ENCODE measurements around the gene DDX52. TPM values are rescaled to one million over a fixed set of nuclear protein-coding genes. Genes with fewer than 3 reads are reported as not detected.
A peak's percentile ranks its signal among the peaks of the same experiment; 100 is the strongest.

Gene DDX52
- total and polyA plus RNA-seq, 2 donors (not counting 1 experiment from before 2014, with no cell fraction given) = 20.4 to 20.6 TPM

- Histone ChIP-seq H3K4me1 (ENCODE audit: control insufficient read depth, extremely low read depth, insufficient read depth, low read length) (peaks cover 5% of the 10 kb centered on the region), H3K9ac (ENCODE audit: insufficient read depth, low read length) (no peak overlapping the region)
- peak in 1 of 2 donors; percentile 33 for DNase-seq (ENCODE audit: low read depth in 2 of 2)
Observed at GRCh38 chr17:37643869-37644268, 623 bp upstream of the DDX52 start.

GRCh38 chr17:37642681-37643080 lies 565 bp downstream of the DDX52 start:
- H3K36me3 ChIP-seq (ENCODE audit: control insufficient read depth, insufficient read depth, low read length) = peaks cover 6% of the 10 kb centered on the region
- H3K9me3 ChIP-seq (ENCODE audit: control insufficient read depth, insufficient read depth, low read depth, low read length) = no peaks in the 10 kb centered on the region
- TF ChIP-seq EZH2 (IDR thresholded peaks at IDR 0.05; ENCODE audit: low read length, missing control alignments) (no peak), CTCF (conservative IDR thresholded peaks at IDR 0.05 in 1 of 2, IDR thresholded peaks at IDR 0.05 in 1 of 2; ENCODE audit: low read depth in 1 of 2, low read length in 2 of 2) (no peak)
- peak; percentile 40 to 49 for DNase-seq (ENCODE audit: low read depth in 2 of 2)
- peak overlapping the region; percentile 86 for H2AFZ ChIP-seq (ENCODE audit: low read length)
- H3K4me3 ChIP-seq (replicated peaks in 1 of 4; ENCODE audit: control extremely low read depth in 1 of 4, insufficient read depth in 1 of 4, low read depth in 3 of 4, low read length in 4 of 4) = peak overlapping the region; percentile 65 to 97 (median 68)
- no peaks in the 10 kb centered on the region for H3K27me3 ChIP-seq (ENCODE audit: control insufficient read depth, insufficient read depth, low read length)
- peaks cover 30% of the 10 kb centered on the region for H3K79me2 ChIP-seq (ENCODE audit: control insufficient read depth, insufficient read depth, low read length)
- peaks cover 3% of the 10 kb centered on the region for H3K4me1 ChIP-seq (ENCODE audit: control insufficient read depth, extremely low read depth, insufficient read depth, low read length)
- H3K27ac ChIP-seq (ENCODE audit: insufficient read depth, low read length) = peak overlapping the region; percentile 86
- H4K20me1 ChIP-seq (ENCODE audit: control insufficient read depth, extremely low read depth, insufficient read depth, low read length) = no peaks in the 10 kb centered on the region
- H3K9ac ChIP-seq (ENCODE audit: insufficient read depth, low read length) = peak overlapping the region; percentile 95
- peak overlapping the region; percentile 96 for H3K4me2 ChIP-seq (ENCODE audit: extremely low read depth, insufficient read depth, low read length)

More at GRCh38 chr17:37643869-37644268, 623 bp upstream of the DDX52 start:
- Histone ChIP-seq H3K27me3 (ENCODE audit: control insufficient read depth, insufficient read depth, low read length) (no peaks in the 10 kb centered on the region), H3K79me2 (ENCODE audit: control insufficient read depth, insufficient read depth, low read length) (peaks cover 27% of the 10 kb centered on the region), H3K4me2 (ENCODE audit: extremely low read depth, insufficient read depth, low read length) (peak overlapping the region; percentile 39), H4K20me1 (ENCODE audit: control insufficient read depth, extremely low read depth, insufficient read depth, low read length) (no peaks in the 10 kb centered on the region), H3K27ac (ENCODE audit: insufficient read depth, low read length) (no peak overlapping the region), H3K4me3 (replicated peaks in 1 of 4; ENCODE audit: control extremely low read depth in 1 of 4, insufficient read depth in 1 of 4, low read depth in 3 of 4, low read length in 4 of 4) (peak overlapping the region; percentile 65 to 97 (median 68)), H3K9me3 (ENCODE audit: control insufficient read depth, insufficient read depth, low read depth, low read length) (no peaks in the 10 kb centered on the region), H3K36me3 (ENCODE audit: control insufficient read depth, insufficient read depth, low read length) (peaks cover 4% of the 10 kb centered on the region), H2AFZ (ENCODE audit: low read length) (peak overlapping the region; percentile 60)
- TF ChIP-seq CTCF (conservative IDR thresholded peaks at IDR 0.05 in 1 of 2, IDR thresholded peaks at IDR 0.05 in 1 of 2; ENCODE audit: low read depth in 1 of 2, low read length in 2 of 2) (no peak), EZH2 (IDR thresholded peaks at IDR 0.05; ENCODE audit: low read length, missing control alignments) (no peak)

- H3K27me3 ChIP-seq (ENCODE audit: control insufficient read depth, insufficient read depth, low read length) = no peaks in the 10 kb centered on the region
- H2AFZ ChIP-seq (ENCODE audit: low read length) = no peak overlapping the region
- peaks cover 6% of the 10 kb centered on the region for H3K36me3 ChIP-seq (ENCODE audit: control insufficient read depth, insufficient read depth, low read length)
- H3K27ac ChIP-seq (ENCODE audit: insufficient read depth, low read length) = no peak overlapping the region
- peaks cover 30% of the 10 kb centered on the region for H3K79me2 ChIP-seq (ENCODE audit: control insufficient read depth, insufficient read depth, low read length)
- no peaks in the 10 kb centered on the region for H4K20me1 ChIP-seq (ENCODE audit: control insufficient read depth, extremely low read depth, insufficient read depth, low read length)
- H3K9ac ChIP-seq (ENCODE audit: insufficient read depth, low read length) = no peak overlapping the region
- TF ChIP-seq CTCF (conservative IDR thresholded peaks at IDR 0.05 in 1 of 2, IDR thresholded peaks at IDR 0.05 in 1 of 2; ENCODE audit: low read depth in 1 of 2, low read length in 2 of 2) (no peak), EZH2 (IDR thresholded peaks at IDR 0.05; ENCODE audit: low read length, missing control alignments) (no peak)
- DNase-seq (ENCODE audit: low read depth in 2 of 2) = no peak
- H3K4me1 ChIP-seq (ENCODE audit: control insufficient read depth, extremely low read depth, insufficient read depth, low read length) = peaks cover 3% of the 10 kb centered on the region
- H3K4me2 ChIP-seq (ENCODE audit: extremely low read depth, insufficient read depth, low read length) = no peak overlapping the region
- H3K4me3 ChIP-seq (replicated peaks in 1 of 4; ENCODE audit: control extremely low read depth in 1 of 4, insufficient read depth in 1 of 4, low read depth in 3 of 4, low read length in 4 of 4) = no peak overlapping the region
- no peaks in the 10 kb centered on the region for H3K9me3 ChIP-seq (ENCODE audit: control insufficient read depth, insufficient read depth, low read depth, low read length)
Observed at GRCh38 chr17:37640015-37640414, 3.2 kb downstream of the DDX52 start.

Measured in fibroblast of lung (primary cell).